OCI-LY3 (cell line): ENCODE data around the gene SURF2.

Source experiments
- H2AFZ ChIP-seq: fragments of 200-600, 300-600 bp; shearing (Covaris generic); 2 replicates; pipeline ENCODE4 v1.6.0; 2014; ENCODE audit warnings: antibody characterized with exemption, low read depth, low read length
- H3K27ac ChIP-seq: fragments of 200-600, 300-600 bp; sonication (generic); 2 replicates; pipeline ENCODE4 v1.5.1; 2014; ENCODE audit warnings: mild to moderate bottlenecking, low read length, moderate library complexity, mixed read lengths
- H3K27me3 ChIP-seq: fragments of 200-600, 300-600 bp; sonication (generic); 2 replicates; pipeline ENCODE4 v1.6.1; 2014; ENCODE audit warnings: low read depth, low read length, mixed read lengths
- H3K36me3 ChIP-seq: fragments of 200-600, 300-600 bp; sonication (generic); replicated peaks from 2 replicates; pipeline ENCODE3; 2014; ENCODE audit warnings: low read depth, low read length, mixed read lengths
- H3K4me1 ChIP-seq: fragments of 300-600, 200-600 bp; sonication (generic); 2 replicates; pipeline ENCODE4 v1.6.1; 2014; ENCODE audit warnings: low read length, mixed read lengths
- H3K4me2 ChIP-seq: fragments of 200-600, 300-600 bp; sonication (generic); 2 replicates; pipeline ENCODE4 v1.6.1; 2014; ENCODE audit warnings: low read length, mixed read lengths
- H3K4me3 ChIP-seq: fragments of 300-600, 200-600 bp; sonication (generic); 2 replicates; pipeline ENCODE4 v1.5.1; 2014; ENCODE audit warnings: antibody characterized with exemption, mild to moderate bottlenecking, low read length, moderate library complexity
- H3K79me2 ChIP-seq: fragments of 300-600, 200-600 bp; shearing (Covaris generic); 2 replicates; pipeline ENCODE4 v1.6.1; 2014; ENCODE audit warnings: mild to moderate bottlenecking, low read length, mixed read lengths
- H3K9ac ChIP-seq: fragments of 300-600, 200-600 bp; shearing (Covaris generic); 2 replicates; pipeline ENCODE4 v1.6.0; 2014; ENCODE audit warnings: mild to moderate bottlenecking, low read length, moderate library complexity
- H3K9me3 ChIP-seq: fragments of 200-600, 300-600 bp; shearing (Covaris generic); 2 replicates; pipeline ENCODE4 v1.6.1; 2014; ENCODE audit warnings: low read length, mixed read lengths; ENCODE audit not compliant: insufficient read depth
- H4K20me1 ChIP-seq: fragments of 200-600, 300-600 bp; sonication (generic); 2 replicates; pipeline ENCODE4 v1.6.1; 2016; ENCODE audit warnings: low read length, mixed read lengths; ENCODE audit not compliant: insufficient read depth
- EZH2phosphoT487 ChIP-seq: fragments of 200-600 bp; shearing (Covaris generic); IDR thresholded peaks from 2 replicates; pipeline ENCODE4 v1.6.1; 2018; ENCODE audit warnings: antibody characterized with exemption, mixed run types, low read depth
- TF ChIP-seq, protein P1 (sequence below): fragments of 200-600, 300-600 bp; sonication (generic); IDR thresholded peaks from 2 replicates; pipeline ENCODE4 v1.5.1; 2014; ENCODE audit warnings: antibody characterized with exemption, low read length, low read depth

The SURF2 gene

DNA sequence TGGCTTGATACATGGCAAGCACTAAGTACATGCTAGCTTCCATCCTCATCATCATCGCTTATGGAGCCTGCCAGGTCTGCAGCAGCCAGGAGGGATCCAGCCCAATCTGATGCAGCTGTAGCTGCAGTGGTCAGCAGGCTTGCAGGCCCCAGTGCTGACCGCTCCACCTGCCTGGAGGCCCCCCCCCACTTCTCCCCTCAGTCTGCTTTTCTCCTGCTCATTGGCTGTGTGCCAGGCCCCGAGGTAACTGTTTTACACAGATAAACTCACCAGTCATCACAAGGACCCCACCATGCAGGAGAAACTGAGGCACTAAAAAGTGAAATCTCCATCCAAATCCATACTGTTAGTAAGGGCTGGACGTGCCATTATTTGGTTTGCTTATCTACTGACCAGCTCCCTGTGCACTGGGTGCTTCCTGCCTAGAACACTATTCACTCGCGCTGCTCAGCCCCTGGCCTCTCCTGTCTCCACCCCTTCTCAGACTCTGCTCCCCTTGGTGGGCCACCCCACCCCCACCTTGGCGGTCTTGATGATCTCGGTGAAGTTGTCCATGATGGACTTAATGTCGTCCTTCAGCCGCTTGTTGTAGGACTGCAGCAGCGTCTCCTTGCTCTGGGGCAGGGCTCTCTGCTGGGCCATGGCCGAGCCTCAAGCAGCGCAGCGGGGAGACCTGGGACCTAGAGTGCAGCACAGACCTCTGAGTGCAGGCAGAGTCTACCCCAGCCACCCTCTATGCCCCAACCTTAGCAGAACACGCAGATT is 10.1 kb upstream of the SURF2 start:
- Histone ChIP-seq H3K27ac (0 out of 2 replicates have a peak overlapping the region, but pooled peaks have one; percentile 72), H3K9me3 (no peaks in the 10 kb centered on the region), H2AFZ (no peak overlapping the region), H4K20me1 (peaks cover 29% of the 10 kb centered on the region), H3K4me1 (peaks cover 20% of the 10 kb centered on the region), H3K4me3 (peak overlapping the region; percentile 89), H3K9ac (peak overlapping the region; percentile 100), H3K4me2 (peak overlapping the region; percentile 96), H3K36me3 (peaks cover 76% of the 10 kb centered on the region), H3K79me2 (peaks cover 51% of the 10 kb centered on the region), H3K27me3 (no peaks in the 10 kb centered on the region)
- TF ChIP-seq EZH2phosphoT487, result no peak
- TF ChIP-seq, protein P1, sequence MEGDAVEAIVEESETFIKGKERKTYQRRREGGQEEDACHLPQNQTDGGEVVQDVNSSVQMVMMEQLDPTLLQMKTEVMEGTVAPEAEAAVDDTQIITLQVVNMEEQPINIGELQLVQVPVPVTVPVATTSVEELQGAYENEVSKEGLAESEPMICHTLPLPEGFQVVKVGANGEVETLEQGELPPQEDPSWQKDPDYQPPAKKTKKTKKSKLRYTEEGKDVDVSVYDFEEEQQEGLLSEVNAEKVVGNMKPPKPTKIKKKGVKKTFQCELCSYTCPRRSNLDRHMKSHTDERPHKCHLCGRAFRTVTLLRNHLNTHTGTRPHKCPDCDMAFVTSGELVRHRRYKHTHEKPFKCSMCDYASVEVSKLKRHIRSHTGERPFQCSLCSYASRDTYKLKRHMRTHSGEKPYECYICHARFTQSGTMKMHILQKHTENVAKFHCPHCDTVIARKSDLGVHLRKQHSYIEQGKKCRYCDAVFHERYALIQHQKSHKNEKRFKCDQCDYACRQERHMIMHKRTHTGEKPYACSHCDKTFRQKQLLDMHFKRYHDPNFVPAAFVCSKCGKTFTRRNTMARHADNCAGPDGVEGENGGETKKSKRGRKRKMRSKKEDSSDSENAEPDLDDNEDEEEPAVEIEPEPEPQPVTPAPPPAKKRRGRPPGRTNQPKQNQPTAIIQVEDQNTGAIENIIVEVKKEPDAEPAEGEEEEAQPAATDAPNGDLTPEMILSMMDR, result no peak

DNA sequence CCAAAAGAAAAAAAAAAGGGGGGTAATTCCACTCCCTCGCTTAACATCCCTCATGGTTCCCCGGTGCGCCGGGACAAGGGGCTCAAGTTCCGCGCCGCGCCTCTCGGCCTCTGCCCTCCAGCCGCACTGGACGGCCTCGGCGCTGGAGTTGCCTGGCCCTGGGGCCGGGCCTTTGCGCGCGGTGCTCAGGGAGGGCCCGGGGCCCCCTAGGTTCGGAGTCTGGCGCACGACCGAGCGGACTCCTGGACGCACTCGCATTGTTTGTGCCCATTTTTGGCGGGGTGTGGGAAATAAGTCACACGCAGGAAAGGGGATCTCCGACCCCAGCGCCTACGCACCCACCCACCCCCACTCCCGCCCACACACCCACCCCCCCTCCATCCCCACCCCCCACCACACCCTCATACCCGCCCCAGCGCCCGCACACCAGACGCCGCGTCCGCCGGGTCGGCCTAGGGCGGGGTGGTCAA is 8.8 kb upstream of the SURF2 start:
- Histone ChIP-seq H3K79me2 (peaks cover 51% of the 10 kb centered on the region), H3K4me1 (peaks cover 20% of the 10 kb centered on the region), H3K4me3 (peak overlapping the region; percentile 89), H3K9ac (peak overlapping the region; percentile 100), H3K27ac (peak overlapping the region; percentile 81), H3K4me2 (peak overlapping the region; percentile 96), H3K36me3 (peaks cover 81% of the 10 kb centered on the region), H3K27me3 (no peaks in the 10 kb centered on the region), H3K9me3 (no peaks in the 10 kb centered on the region), H2AFZ (no peak overlapping the region), H4K20me1 (peaks cover 42% of the 10 kb centered on the region)
- TF ChIP-seq, protein P1, result no peak
- no peak for TF ChIP-seq EZH2phosphoT487

DNA sequence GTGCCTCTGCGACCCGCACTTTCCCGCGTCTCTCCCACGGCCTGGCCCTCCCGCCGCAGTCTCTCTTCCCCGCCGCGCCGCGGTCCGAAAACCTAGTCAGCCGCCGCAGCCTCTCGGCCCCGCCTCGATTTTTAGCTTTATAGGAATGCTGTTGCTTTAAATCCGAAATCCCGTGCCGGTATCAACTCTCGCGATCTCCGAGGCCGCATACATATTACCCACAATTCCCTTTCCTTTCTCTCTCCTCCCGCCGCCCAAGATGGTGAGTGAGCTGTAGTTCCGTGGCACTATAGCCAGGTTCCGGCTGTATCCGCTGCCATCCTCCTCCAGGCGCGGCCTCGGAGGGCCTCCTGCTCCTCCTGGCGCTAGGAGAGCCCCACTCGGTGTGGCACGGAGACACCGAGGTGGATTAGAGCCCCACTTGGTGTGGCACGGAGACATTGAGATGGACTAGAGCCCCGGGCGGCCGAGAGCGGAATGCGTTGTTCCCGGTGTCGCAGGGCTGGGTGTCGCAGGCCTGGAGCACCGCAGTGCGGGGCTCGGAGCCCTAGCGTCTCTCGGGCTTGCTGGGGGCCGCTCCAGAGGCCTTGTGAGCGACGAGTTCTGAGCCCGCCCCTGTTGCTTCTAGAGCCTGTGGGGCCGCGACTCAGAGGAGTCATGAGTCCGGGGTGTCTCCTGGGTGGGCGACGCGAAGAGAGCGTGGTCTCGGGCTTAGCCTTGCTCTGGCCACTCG is 8.2 kb upstream of the SURF2 start, which contains the start of the genes MED22 and RPL7A:
Gene MED22, minus strand, starts transcription at position 147 of the 733 bp plus-strand sequence. CDS start 1,469 bp downstream, outside the sequence.
Gene RPL7A, plus strand, starts transcription at position 234 of the 733 bp plus-strand sequence. Its CDS starts 26 bp downstream, at position 260.
- TF ChIP-seq, protein P1, result no peak
- no peak for TF ChIP-seq EZH2phosphoT487
- Histone ChIP-seq H3K9me3 (no peaks in the 10 kb centered on the region), H4K20me1 (peaks cover 42% of the 10 kb centered on the region), H3K36me3 (peaks cover 78% of the 10 kb centered on the region), H3K4me1 (peaks cover 20% of the 10 kb centered on the region), H2AFZ (no peak within 1 kb of the TSS), H3K27ac (peak within 1 kb of the TSS; percentile 81), H3K27me3 (no peaks in the 10 kb centered on the region), H3K4me3 (peak within 1 kb of the TSS; percentile 89), H3K4me2 (peak within 1 kb of the TSS; percentile 96), H3K79me2 (peaks cover 51% of the 10 kb centered on the region), H3K9ac (peak within 1 kb of the TSS; percentile 100)
